Renal pelvis (tissue), 4 donors: ENCODE results near the gene UVSSA. TPM values are rescaled to one million over a fixed set of nuclear protein-coding genes. Genes with fewer than 3 reads are reported as not detected.

Experiments
- DNase-seq: peaks from one replicate; pipeline ENCODE4 v3.0.0-alpha.2; 2013
- polyA plus RNA-seq, 3 donors: library from polyadenylated mRNA; unstranded; fragments of 120-200 nt; gene quantifications; one replicate each; pipeline ENCODE4 v1.2.1, GENCODE V29; 2013; ENCODE audit not compliant: insufficient read length in 3 of 3

The UVSSA gene
- polyA plus RNA-seq, 3 donors, result 8.5 to 18.0 (median 16.5) TPM

DNA sequence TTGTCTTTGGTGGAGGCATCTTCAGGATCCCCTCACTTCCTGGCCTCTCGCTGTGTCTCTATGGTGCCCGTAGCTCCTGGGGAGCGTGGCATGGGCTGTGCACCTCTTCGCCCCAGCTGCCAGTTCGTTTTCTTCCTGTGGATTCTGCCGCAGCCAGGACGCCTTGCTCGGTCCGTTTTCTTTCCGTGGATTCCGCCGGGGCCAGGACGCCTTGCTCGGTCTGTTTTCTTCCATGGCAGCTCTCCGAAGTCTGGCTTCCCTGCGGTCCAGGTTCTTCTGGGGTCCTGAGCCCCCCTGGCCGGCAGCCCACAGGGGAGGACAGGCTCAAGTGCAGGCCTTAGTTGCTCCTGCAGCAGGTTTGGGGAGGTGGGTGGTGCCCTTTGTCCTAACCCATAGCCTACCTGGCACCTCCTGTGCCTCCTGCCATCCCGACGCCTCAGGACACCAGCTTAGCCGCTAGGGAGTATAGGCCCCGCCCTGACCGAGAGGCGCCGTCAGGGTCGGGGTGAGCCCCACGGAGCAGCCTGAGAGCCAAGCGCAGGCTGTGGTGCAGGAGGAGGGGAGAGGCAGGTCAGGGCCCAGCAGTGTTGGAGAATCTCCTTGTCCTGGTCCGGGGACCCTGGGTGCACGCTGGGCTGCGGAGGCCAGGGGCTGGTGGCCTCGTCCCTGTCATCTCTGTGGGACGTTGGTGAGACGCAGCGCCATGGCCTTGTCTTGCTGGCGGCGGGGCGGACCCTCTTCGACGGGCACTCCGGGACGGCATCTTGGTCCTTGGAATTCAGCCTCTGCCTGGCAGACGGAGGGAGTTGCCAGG is 27.1 kb downstream of the UVSSA start:
- DNase-seq, result no peak

DNA sequence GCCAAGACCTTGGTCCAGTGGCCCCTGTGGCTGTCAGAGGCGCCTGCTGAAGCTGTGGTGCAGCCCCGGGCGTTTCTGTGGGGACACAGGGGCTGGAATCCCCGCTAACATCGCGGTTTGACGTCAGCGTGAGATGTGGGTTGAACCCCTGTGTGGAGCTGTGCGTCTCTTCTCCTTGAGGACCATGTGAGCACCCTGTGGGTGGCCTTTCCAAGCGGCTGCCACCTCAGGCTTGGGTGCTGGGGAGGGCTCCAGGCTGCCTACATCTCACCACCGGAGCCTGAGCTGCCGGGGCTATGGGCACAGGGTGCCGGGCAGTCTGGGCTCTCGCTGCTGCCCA is 27.7 kb downstream of the UVSSA start:
- no peak for DNase-seq

DNA sequence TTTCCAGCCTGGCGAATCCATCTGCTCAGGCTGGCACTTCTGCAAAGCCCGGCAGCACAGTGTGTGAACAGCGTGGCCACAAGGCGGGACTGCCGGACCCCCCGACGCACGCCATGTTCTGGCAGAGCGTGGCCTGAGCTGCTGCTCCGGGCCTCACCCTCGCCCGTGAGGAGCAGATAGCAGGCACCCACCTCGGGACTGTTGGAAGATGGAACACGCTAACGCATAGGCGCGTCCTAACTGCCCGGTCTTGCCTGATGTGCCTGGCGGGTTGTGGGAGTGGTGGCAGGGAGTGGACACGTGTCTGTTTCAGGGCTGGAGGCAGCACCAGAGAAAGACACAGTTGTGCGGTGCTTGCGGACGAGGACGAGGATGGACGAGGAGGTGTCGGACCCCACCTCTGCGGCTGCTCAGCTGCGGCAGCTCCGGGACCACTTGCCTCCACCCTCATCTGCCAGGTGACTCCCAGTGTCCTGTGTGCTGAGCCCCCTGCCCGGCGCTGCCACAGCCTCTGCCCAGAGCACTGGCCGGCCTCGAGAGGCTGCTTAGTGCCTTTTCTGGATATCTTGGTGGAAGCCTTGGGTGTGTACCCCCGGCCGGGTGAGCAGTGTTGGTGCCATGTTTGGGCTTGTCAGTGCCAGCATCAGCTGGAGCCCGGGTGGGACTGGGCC is 28.2 kb downstream of the UVSSA start:
- no peak for DNase-seq

DNA sequence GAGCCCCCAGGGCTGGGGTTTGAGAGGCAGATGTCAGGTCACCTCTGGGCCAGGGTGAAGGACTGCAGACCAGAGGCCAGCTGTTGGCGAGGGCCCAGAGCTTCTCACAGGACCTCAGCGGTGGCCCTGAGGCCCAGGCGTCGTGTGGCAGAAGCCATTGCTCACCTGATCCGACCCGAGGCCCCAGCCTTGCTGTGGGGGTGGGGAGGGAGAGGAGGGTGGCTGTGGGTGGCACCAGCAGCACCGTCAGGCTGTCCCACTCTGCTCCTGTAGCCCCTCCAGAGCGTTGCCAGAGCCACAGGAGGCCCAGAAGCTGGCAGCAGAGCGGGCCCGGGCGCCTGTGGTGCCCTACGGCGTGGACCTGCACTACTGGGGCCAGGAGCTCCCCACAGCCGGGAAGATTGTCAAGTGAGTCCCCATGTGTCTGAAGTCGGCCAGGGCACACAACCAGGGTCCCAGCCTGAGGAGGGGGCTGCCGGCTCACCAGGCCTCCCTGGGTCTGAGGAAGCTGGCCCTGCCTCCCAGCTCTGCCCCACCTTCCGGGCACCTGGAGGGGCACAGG is 28.8 kb downstream of the UVSSA start:
- no peak for DNase-seq

DNA sequence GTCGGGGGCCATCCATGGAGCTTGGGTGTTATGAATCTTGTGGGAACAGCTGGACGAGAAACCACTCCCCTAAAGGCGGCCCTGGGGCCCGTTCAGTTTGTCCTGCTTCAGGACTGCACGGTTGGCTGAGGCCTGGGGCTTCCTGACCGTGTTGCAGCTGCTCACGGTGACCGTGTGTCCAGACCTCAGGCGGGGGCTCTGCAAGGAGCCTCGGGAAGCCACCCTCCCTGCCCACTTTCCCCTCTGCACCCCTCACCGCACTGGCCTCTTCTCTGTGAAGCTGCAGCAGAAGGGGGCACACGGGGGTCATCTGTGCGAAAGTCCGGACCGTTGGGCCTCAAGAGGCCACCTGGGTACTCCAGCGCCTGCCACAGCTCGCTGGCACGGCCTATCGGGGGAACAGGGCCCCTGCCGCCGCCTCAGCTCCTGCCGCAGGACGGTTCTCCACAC is 29.4 kb downstream of the UVSSA start:
- DNase-seq, result no peak

DNA sequence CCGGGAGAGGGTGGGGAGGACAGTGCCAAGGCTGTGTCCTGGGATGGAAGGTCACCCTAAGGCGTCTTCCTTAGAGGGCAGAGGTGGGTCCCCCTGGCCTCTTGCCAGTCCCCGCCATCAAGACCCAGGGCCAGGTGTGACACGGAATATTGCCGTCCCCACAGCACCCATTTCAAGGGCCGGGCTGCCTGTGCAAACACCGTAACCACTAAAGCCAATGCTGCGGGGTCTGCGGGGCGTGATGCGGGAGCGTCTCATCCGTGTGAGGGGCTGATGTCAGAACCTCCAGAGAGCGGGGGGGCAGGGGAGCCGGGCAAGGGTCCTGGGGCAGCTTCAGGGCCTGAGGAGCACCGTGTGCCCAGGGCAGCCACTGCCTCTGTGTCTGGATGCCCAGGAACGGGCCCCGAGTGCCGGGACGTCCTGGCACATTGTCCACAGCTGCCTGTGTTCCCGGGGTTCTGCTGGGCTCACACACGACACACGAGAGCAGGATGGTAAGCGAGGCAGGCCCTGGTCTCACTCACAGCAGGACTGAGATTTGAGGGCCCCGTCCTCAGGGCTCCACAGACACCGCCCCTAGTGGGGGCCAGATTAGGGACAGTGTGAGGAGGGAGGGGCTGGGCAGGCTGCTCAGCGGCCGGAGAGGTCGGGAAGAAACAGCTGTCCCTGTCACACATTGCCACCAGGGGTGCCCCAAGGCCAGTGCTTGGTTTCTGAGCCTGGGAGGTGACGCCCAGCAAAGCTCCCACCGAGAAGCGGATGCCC is 30.0 kb downstream of the UVSSA start:
- no peak for DNase-seq

DNA sequence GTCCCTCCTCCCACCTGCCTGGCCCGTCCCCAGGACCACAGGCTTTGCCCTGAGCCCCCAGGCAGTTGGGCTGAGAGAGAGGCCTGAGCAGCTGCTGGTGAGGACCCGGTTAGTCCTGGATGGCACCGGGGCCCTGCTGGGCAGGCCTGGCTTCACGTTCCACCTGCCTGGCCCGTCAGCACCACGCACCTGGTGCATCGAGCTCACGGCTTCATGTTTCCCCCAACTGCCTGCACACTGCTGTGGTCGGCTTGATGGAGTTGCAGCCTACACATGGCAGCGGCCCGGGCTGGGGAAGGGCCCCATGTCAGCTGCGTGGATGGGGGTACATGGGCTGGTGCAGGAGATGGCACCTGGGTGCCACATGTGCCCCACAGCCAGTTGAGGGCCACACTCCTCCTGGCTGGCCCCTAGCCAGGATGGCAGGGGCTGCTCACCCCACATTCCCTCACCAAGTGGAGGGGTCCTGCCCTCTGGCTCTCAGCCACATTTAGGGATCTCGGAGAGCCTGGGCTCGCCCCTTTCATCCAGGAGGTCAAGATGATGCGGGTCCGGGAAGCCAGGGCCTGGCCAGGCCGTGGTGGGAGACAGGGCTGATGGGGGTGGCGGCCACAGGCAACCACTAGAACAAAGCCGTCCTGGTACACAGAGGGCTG is 30.7 kb downstream of the UVSSA start:
- DNase-seq, result no peak

DNA sequence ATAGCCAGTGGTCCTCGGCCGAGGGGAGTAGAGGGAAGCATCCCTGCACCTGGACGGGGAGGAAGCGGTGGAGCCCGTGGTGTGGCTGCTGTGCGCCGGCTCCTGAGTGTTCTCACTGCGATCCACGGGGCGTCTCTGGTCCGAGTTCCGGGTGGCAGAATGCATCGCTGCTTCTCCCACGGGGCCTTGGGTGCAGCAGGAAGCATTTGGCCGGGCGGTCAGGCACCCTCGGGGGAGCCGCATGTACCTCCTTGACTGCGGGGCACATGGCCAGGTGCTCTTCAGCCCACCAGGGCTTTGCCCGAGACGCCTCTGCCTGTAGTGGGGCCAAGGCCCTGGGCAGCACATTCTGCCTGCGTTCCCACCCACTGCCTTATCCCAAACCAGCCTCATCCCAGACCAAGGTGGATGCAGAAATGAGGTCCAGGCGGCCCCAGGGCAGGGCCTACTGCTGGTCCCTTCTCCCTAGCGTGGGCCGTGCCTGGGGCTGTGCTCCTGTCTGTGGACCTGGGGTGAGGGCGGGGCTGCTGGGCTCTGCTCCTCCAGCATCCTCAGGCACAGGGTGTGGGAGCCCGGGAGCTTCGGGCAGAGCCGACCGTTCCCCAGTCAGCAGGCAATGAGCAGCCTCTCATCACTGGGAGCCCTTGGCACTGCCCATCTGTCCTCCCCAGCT is 31.7 kb downstream of the UVSSA start:
- DNase-seq, result no peak

DNA sequence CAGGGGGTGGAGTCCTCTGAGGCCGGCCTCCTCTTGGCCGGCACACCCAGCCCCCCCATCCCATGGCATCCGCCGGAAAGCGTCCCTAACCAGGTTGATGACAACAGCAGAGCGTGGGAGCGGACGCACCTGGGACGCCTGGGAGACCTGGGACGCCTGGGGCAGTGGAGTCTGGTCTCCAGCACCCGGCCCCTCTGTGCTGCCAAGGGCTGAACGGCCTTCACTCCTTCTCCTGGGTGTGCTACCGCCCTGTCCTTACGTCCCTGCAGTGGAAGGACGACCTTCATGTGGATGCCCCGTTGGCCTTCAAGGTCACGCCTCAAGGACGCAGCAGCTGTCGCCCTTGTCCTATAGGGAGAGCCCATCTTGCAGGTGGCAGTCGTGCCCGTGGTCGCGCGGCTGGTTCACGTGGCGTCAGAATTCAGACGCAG is 32.4 kb downstream of the UVSSA start:
- no peak for DNase-seq

DNA sequence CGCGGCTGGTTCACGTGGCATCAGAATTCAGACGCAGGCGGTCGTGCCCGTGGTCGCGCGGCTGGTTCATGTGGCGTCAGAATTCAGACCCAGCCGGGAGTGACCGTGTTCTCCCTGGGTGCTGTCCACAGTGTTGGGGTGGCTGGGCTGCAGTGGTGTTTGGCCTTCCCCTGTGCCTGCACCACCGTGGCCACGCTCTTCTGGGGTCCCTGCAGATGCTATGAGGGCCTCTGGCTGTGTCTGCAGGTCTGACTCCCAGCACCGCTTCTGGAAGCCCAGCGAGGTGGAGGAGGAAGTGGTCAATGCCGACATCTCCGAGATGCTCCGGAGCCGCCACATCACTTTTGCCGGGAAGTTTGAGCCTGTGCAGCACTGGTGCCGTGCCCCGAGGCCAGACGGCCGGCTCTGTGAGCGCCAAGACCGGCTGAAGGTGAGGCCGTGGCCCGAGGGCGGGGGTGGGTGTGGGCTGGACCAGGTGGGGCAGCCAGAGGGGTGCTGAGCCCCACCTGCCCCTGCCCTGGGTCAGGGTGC is 32.9 kb downstream of the UVSSA start:
- no peak for DNase-seq

DNA sequence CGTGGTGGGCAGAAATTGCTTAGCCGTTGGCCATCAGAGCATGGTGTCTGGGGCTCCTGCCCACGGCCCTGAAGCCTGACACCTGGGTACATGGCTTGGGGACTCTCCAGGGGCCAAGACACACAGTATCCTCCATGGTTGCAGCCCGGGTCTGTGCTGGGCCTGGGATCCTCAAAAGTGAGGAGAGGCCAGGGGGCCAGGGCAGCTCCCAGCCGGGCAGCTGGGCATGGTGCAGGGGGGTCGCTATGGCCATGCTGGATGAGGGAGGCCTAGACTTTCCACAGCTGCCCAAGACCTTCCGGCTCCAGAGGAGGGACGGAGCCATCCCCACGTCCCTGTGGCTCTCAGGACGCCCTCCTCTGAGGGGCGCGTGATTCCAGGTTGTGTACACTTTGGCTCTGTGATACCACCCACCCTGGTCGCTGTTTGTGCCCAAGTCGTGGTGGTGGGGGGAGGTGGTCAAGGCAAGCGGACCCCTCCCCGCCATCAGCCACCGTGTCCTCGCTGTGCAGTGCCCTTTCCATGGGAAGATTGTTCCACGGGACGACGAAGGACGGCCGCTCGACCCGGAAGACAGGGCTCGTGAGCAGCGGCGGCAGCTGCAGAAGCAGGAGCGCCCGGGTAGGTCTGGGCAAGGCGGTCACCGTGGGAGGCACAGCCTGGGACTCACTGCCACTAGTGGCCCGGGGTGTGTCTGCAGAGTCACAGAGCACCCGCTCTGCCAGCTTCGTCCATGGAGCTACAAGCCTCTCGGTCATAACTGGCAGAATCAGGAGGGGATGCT is 33.6 kb downstream of the UVSSA start:
- no peak for DNase-seq

DNA sequence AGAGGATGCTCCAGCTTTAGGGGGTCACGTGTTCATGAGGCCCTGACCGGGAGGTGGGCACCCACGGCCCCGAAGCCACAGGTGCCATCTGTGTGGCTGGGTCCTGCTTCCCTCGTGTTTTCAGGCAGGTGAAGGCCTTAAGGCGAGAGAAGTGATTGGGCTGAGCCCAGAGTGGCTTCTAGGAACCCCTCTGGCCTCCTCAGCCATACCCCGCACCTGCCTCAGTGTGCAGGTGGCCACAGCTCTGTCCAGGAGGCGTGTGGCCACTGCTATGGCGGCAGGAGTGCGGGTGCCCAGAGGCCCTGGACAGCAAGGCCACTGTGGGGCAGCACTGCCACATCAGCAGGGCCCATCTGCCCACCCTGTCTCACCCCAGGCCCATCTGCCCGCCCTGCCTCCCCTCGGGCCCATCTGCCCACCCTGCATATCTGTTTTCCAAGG is 34.2 kb downstream of the UVSSA start:
- DNase-seq, result no peak

DNA sequence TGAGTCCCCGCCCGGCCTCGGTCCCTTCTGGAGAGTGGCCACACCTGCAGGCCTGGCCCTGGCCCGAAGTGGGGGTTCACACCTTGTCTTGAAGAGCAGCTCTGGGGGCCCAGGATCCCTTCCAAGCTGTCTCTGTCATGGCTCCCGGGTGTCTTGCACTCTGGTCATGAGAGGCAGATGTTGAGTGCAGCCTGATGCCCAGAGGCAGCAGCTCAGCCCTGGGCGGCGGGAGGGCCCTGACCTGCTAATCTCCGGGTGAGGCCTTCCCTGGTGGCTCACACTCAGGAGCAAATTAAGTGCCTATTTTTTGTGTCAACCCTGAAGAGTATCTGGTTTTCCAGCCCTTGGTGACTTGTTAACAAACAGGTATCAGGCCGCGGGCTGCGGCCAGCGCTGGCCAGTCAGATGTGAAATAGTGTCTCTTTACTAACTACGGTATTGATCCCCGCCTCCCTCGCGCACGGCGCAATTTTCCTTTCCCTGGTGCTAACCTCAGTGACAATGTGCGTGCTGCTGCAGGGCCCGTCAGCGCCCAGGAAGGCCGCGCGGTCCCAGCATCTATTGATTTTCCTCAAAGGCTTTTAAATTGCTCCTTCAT is 35.0 kb downstream of the UVSSA start:
- no peak for DNase-seq

DNA sequence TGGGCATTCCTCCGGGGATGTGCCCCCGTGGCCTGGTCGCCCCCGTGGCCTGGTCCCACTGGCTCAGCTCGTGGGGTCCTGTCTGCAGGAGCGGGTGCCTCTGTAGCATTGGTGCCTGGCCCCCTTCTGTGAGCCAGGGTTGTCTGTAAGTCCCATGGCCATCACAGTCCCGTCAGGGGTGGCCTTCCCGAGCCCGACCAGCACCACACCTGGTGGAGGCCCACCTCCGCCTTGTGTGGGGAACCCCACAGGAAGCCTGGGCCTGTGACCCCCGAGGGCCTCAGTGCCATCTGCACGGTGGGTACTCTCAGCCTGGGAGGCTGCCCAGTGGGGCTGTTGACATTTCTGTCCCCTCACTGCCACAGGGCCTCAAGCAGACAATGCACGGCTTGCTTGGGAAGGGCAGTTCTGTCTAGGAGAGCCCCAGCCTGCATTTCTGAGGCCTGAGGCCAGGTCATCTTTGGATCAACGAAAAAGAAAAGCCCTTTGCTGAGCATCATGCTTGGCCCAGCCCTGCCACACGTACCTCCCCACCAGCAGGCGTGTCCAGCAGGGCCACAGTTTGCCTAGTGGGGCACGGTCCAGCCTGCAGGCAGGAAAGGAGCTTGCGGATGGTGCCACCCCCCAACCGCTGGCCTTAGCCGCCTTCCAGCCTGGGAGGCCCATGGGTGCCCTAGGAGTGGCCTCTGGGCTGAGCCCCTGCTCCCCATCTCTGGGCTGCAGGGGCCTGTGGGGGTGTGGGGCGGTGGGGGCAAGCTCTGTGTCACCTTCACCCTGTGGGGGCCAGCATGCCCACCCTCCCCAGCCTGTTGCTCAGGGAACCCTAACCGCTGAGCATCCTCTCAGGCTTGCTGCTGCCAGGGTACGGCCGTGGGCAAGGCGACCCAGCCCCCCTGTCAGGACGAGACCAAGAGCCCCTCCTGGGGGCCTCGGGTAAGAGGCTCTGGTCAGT is 36.0 kb downstream of the UVSSA start:
- DNase-seq, result no peak

DNA sequence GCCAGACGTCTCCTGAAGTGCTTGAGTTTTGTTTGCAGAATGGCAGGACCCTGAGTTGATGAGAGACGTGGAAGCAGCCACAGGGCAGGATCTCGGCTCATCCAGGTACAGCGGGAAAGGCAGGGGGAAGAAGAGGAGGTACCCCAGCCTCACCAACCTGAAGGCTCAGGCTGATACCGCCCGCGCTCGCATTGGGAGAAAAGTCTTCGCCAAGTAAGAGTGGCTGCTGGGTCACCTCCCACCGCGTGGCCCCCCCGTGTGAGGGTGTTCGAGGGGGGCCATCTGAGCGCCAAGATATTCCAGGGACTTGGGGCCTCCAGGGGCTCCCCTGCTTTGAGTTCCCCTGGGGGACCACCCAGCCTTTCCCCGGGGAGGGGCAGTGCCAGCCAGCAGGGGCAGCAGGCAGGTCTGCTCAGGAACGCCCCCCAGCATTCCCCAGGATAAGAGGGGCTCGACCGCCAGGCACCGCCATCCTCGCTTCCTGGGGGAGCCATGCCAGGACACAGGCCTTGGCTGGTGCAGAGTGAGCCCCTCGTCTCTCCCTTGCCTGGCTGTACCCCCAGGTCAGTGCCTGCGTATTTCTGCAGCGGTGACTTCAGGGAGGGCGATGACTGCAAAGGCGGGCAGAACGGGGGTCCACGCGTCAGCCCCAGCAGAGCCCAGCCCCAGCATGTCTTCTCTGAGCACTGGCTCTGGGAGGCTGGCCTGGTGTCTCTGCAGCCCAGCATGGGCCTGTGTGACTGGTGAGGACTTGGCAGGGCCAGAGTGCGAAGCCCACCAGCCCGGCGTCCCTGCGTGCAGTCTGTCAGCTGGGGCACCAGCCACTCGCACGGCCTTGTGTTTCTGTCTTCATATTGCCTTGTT is 37.0 kb downstream of the UVSSA start:
- DNase-seq, result no peak

DNA sequence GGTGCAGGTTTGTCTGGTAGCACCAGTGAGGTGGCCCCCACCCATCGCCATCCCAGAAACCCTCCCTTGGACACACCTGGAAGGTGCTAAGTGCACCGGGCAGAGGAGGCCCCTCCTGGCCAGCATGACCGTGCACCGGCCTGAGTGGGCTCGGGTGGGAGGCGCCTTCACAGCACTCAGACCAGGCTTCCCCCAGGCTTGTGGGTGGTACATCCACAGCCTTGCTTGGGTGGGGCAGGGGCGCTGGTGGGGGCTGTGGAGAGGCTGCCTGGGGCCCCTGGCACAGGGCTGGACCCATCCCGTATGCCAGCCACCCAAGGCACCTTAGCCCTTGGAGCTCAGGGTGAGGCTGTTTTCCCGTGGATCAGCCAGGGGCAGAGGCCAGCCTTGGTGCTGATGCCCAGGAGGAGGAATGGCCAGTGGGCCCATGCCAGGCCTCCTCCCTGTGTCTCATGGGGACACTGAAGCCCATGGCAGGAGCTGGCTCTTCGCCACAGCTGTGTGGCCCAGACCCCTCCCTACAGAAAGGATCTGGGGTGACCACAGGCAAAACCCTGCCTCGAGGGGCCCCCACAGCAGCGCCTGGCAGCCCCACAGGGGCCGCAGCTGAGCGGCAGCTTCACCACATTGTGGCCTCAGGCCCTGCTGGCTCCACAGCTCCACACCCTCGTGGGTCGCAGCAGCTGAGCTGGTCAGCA is 37.8 kb downstream of the UVSSA start:
- DNase-seq, result no peak
